Left ventricle myocardium superior (tissue), 1 donor: ENCODE measurements around the gene ARHGEF5. TPM values are rescaled to one million over a fixed set of nuclear protein-coding genes. Genes with fewer than 3 reads are reported as not detected.
A peak's percentile ranks its signal among the peaks of the same experiment; 100 is the strongest.
"Not testable (repeated sequence)": the region's sequence is repeated elsewhere in the genome, so short reads cannot be mapped to it uniquely, and the experiment has no call there.

Experiments used
- ATAC-seq: fragments of 200-7000 bp; cut with Tn5 transposase; one replicate; pipeline ENCODE4 v1.9.1; 2020; ENCODE audit warnings: mild to moderate bottlenecking, moderate library complexity
- DNase-seq: peaks from one replicate; pipeline ENCODE4 v3.0.0-alpha.2; 2020
- intact Hi-C: fragments of 100-400 bp; cut with micrococcal nuclease; formaldehyde crosslinking; loops from one replicate; pipeline ENCODE4 v1.11.0; 2022
- long read RNA-seq: library from polyadenylated mRNA; unstranded; transcript quantifications from one replicate; pipeline ENCODE4 v2.0.0, GENCODE V29; 2021
- total RNA-seq: library from RNA; stranded (reverse); fragmentation: NEBNext Ultra II Directional; extraction: Animal tissue kit (Norgen Biotek cat#: 25700); gene quantifications from one replicate; pipeline ENCODE4 v1.2.1, GENCODE V29; 2021
- donor health status: DM: no; HTN: yes; CAD: no; lungs with severe emphysema.

The ARHGEF5 gene
- total RNA-seq: 1.7 TPM
- long read RNA-seq: 0 reads

DNA sequence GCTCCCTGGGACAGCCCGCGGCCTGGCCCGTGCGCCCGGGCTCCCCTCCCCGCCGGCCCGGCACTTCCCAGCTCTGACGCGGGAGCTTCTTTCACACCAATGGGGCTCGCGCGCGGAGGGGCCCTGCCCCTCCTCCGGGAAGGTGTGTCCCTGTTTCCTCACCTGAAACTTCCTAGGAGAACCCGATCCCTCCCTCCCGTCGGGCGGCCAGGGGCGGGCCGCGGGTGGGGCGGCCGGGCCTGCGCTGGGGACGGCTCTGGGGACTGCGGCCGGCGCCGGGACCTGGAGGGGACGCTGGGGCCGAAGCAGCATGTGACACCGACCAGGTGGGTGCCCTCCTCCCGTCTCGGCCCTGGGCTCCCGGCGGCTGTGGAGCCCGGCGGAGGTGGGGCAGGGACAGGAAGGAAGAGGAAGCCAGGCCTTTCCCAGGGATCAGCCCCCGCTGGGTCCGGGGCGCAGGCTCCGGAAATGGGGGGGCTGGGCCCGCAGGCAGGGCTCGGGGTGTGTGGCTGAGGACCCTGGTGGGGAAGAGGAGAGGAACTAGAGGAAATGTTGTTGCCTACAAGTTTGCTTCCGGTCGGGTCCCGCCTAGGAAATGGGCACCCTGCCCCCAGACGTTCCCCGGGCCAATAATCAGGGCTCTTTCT is at the start of gene ARHGEF5:
Gene ARHGEF5 (plus strand): TSS at position 227 of the 647 bp plus-strand sequence. CDS start 7,268 bp downstream, outside the sequence.
- intact Hi-C loops, DNase-seq: not testable (repeated sequence)
- ATAC-seq: peak; percentile 91

DNA sequence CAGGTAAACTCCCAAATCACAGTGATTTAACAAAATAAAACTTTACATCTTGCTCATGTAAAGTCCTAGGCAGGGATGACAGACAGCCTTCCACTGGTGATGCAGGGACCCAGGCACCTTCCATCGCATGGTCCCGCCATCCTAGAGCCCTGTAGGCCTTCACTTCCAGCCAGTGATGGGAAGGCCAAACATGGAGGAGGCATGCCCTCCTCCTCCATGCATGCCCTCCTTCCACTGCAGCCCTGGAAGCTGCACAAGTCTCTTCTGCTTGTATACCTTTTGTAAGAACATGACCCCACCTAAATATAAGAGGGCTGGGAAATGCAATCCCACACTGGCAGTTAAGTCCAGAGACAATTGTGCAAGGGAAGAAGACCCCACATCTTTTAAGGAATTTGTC is 45.5 kb upstream of the ARHGEF5 start:
- ATAC-seq, intact Hi-C loops, DNase-seq: not testable (repeated sequence)

DNA sequence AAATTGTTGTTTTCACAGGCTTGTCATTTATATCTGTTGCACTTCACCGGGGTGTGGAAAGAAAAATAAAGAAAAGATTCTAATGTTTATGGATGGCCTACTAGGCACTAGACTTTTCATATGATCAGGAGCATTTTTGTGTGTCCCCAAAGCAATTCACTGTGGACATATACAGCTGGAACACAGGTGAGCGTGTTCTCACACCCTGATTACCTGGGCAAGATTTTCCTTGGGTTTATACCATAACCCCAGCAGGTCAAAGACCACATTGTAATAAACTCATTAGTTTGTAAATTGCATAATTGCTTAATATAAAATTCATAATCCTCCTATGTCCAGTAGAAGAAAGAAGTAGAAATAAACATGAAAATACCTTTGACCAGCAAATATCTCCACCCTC is 44.0 kb upstream of the ARHGEF5 start:
- intact Hi-C loops, DNase-seq, ATAC-seq: not testable (repeated sequence)

DNA sequence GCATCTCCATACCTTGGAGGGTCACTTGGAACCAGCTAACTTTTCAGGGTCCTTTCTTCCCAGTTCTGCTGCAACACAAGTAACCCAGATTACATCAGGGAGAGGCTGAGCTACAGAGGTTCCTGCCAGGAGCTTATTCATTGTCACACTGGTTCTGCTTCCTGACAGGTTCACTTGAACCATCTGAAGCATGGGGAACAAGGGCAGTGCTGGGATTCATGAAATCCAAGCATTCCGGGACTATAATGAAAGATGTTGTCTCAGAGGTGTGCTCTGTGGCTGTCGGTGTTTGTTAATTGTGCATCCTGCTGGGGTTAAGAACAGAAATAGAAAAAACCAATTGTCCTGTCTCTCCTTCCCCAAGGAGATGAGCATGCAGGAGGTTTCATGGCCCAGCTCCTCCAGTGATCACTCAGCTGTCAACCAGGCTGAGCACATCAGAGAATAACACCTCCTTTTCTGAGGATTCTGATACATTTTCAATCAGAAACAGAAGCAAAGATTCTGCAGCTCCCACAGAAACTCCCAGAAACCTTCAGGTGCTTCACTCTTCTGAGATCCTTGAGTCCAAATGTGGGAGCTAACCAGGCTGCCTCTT is 43.2 kb upstream of the ARHGEF5 start, which contains the start of gene OR2A1:
Gene OR2A1 (plus strand): TSS at position 548 of the 598 bp plus-strand sequence. CDS start 5,706 bp downstream, outside the sequence.
- DNase-seq, ATAC-seq, intact Hi-C loops: not testable (repeated sequence)

DNA sequence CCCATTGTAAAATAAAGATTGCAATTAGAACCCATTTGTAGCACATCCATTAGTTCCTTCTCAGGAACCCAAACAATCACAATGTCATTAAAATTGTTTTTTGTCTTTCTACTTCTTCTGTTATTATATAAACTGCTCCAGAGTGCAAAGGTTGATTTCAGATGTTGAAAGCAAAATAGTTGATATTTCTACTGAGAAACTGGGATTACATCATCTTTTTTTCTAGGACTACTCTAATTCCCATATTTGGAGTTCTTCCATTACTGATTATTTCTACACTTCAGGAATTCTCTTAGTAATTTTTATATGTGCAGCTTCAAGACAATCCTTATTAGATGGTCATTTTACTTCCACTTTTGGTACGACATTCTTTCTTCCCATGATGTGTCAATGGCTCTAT is 37.7 kb upstream of the ARHGEF5 start:
- DNase-seq, intact Hi-C loops, ATAC-seq: not testable (repeated sequence)

DNA sequence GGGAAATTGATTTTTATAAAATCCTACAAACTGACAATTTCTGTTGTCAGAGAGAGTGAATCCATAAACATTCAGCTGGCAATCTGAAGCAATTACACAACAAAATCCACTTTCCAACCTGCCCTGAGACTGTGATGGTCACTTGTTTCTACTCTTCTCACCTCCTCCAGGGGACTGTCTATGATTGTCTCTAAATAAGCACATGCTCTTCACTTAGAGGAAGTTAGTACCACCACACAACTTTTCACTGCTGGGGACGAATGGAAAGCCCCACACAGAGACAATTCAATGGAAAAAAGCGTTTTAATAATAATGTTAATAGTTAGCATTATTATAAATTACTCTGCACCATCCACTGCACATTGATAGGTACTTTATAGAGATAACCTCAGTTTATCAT is 35.7 kb upstream of the ARHGEF5 start:
- ATAC-seq, DNase-seq, intact Hi-C loops: not testable (repeated sequence)

DNA sequence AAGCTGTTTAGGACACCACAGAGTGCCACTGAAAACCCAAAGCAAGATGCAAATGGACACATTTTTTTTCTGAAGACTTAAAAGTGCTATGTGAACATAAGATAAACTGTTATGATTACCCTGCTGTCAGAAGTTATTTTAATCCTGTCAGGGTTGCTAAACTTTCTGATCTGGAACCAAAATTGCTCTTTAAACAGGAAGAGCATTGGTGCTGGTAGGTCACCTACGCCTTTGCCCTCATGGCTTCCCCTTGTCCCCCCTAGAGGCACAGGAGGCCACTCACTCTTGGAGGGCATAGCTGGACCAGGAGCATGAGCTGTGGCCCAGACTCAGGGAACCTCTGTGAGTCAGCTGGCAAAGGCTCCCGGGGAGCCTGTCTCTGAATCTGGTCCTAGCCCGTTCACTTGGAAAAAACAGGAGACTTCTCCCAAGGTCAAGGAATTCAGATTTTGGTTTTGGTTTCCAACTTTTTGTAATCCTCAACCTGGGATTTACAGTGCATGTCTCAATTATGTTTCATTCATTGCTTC is 33.5 kb upstream of the ARHGEF5 start:
- DNase-seq, ATAC-seq, intact Hi-C loops: not testable (repeated sequence)

DNA sequence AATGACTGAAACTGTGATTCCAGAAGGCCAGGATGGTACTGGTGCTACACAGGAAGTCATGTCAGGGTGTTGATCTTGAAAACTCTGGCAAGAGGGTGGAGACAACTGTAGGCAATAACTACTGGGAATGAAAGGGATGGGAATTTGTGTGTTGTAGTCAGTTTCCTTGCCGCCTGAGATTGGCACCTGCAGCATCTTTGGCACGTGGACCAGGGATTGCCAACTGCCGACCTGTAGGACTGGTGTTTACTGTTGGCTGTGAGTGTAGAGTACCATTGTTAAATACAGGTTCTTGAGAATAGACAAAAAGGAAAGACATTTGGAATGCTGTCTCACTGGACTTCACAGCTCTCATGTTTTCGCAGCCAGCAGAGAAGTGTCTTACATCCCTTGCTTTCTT is 31.8 kb upstream of the ARHGEF5 start:
- ATAC-seq, intact Hi-C loops: not testable (repeated sequence)
- DNase-seq: peak; percentile 28

DNA sequence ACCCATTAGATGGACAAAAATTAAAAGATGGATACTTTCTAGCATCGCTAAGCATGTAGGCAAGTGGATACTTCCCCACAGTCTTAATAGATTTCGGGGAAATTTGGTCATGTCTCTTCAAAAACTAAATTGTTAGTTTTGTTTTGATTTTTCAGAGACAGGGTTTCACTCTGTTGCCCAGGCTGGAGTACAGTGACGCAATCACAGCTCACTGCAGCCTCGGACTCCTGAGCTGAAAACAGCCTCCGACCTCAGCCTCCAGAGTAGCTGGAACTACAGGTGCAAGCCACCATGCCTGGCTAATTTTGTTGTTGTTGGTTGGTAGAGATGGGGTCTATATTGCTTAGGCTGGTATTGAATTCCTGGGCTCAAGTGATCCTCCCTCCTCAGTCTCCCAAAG is 29.3 kb upstream of the ARHGEF5 start:
- ATAC-seq, intact Hi-C loops: not testable (repeated sequence)
- DNase-seq: peak; percentile 10

DNA sequence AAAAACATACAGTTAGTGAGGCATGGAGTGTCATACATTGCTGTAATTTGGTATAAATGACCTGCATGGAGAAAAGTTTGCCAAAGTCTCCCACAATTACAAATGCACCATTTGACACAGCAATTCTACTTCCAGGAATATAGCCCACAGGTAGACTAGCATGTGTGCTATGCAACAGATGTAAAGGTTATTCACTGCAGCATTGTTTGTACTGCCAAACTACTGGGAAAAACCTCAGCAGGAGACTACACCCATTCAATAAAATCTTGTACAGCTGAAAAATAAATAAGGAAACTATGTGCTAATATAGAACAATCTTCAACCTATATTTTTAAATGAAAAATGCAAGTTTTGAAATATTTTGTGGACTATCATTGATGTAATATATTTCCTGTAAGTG is 25.2 kb upstream of the ARHGEF5 start:
- intact Hi-C loops, ATAC-seq, DNase-seq: not testable (repeated sequence)

DNA sequence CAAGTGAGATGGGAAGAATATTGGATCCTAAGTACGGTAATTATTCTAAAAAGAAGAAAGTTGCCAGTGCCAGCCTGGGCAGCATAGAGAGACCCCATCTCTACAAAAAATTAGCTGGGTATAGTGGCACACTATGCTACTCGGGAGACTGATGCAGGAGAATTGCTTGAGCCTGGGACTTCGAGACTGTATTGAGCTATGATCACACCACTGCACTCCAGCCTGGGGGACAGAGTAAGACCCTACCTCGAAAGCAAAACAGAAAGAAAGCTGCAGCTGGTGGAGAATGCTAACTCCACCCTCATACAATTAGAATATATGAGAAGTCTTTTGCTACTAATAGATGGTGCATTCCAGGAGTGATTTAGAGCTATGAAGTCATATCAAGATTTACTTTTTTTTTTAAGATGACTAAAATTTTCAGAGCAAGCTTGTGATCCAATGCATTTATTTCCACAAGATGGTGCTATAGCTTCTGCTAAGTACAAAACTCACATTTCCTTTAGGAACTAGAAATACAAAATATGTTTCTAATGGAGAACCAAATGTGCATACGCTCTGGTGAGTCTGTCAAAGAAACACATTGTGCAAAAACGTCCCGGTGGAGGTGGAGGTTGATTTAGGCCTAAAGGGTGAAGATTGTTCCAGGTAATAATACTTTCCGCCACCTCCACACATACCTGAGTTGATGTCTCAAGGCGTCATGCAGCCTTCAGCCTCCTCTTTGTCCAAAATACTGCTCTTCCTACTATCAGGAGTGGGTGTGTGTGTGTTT is 23.8 kb upstream of the ARHGEF5 start:
- ATAC-seq: peak; percentile 41
- intact Hi-C loops, DNase-seq: not testable (repeated sequence)

DNA sequence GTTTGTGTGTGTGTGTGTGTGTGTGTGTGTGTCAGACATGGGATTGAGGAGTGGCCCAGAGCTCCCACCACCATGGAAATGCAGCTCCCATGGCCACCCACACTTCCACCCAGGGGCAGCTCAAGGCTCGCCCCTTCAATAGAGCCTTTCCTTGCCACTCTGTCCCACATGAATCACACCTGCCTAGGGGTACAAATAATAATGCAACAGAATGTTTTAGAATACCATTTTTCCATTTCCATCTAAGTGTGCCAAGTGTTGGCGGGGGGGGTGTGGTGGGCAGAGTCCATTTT is 23.3 kb upstream of the ARHGEF5 start:
- intact Hi-C loops, DNase-seq: not testable (repeated sequence)
- ATAC-seq: peak; percentile 32

DNA sequence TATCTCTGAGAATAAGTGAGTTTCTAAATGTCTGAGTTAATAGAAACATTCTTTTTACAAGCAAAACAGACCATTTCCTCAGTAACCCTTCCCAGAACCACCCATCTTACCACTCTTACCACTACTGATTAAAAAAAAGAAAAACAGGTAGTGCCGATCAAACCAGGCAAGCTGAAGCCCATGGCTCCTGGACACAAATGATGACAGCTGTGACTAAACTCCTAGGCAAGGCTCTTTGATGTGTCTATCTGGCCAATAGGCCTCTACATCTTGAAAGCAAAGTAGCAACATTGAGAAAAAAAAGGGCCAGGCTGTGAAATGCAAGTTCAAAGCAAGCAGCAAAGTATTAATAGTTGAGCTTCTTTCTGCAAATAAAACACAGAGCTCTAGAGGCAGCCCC is 6.6 kb upstream of the ARHGEF5 start:
- intact Hi-C loops, DNase-seq, ATAC-seq: not testable (repeated sequence)

DNA sequence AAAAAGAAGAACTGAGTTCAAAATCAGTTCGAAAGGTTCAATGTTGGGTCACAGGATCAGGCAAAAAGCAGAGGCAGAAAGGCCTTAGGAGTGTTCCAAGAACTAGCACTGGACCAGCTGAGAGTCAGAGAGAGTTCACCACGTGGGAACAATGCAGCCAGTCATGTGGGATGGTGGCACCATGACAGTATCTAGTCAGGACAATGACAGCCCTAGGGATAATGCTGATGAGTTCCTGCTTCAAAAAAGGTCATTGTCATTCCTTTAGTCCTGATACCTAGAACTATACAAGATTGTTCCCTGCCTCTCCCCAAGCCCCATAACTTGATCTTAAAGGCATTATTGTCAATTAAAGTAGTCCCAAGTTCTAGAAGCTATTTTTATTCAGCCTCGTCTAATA is 3.5 kb upstream of the ARHGEF5 start:
- intact Hi-C loops, DNase-seq, ATAC-seq: not testable (repeated sequence)

DNA sequence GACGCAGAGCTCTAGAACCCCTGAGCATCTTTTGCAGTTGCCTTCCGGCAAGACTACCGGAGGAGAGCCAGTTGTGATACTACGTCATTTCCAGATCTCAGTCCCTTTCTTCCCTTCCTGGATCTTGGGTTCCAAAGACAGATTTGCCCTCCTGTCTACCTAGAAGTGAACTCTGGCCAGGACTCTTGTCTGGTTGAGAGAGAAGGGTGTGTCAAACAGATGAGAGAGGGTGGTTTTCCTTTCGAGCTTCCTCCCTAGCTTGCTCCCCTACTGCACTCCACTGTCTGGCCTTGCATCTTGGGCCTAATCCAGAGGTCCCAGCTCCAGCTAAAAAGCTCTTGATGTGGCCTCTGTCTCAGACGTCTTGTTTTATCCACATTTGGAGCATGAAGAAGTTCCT is 983 bp downstream of the ARHGEF5 start:
- DNase-seq, ATAC-seq, intact Hi-C loops: not testable (repeated sequence)

DNA sequence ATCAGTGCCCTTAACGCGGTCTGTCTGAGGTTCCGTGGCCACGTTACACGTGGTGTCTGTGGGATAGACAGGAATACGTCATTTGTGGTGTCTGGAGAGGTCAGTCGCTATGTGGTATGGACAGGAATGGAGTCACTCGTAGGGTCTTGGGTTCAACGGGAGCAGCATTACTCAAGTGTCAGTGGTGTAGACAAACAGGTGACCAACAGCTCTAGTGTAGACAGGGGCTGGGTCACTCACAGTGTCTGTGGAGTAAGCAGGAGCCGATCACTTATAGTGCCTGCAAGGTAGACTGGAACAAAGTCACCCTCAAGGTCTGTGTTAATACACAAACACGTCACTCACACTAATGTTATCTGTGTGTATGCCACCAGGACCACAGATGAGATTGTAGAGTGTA is 1.7 kb downstream of the ARHGEF5 start:
- ATAC-seq, DNase-seq, intact Hi-C loops: not testable (repeated sequence)

DNA sequence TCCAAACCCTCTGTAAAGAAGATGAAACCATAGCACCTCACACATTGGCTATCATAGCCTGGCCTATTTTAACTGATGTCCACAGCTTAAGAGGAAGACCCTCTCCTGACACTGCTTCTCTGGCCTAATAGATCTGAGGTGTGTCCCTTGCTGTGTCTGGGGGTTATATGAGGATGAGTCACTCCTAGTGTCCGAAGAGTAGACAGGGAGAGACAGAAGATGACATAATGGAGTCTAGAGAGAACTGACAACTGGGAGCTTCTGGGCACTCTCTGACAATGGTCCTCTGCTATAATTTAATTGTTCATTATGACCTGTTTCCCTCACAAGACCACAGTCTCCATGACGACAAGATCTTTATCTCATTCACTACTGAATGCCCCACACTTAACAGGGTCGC is 6.9 kb downstream of the ARHGEF5 start:
- DNase-seq, ATAC-seq, intact Hi-C loops: not testable (repeated sequence)

DNA sequence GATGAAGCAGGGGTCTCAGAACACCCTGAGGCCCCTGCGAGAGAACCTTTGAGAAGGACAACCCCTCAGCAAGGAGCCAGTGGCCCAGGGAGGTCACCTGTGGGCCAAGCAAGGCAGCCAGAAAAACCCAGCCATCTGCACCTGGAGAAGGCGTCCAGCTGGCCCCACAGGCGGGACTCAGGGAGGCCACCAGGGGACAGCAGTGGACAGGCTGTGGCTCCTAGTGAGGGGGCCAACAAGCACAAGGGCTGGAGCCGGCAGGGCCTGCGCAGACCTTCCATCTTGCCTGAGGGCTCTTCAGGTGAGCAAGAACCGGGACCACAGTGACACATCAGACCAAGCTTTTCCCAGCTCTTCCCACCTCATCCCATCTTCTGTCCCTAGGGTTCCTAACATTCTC is 10.3 kb downstream of the ARHGEF5 start:
- intact Hi-C loops, ATAC-seq, DNase-seq: not testable (repeated sequence)

DNA sequence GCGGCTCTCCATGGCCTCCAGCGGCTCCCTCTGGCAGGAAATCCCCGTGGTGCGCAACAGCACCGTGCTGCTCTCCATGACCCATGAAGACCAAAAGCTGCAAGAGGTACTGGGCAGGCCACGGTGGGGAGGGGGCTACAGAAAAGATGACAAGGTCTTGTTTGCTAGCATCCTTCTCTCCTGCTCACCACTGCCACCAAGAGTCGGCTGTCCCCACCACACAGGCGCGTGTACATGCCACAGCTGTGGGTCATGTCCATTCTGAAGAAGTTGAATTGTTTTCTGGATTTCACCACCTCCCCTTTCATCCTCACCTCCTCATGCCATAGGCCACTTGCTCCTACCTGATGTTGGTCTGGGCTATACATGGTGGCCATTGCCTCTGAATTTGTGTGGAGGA is 12.0 kb downstream of the ARHGEF5 start:
- ATAC-seq, DNase-seq, intact Hi-C loops: not testable (repeated sequence)
